Smooth muscle cell (in vitro differentiated cells): ENCODE data around the gene VPS4A. TPM values are rescaled to one million over a fixed set of nuclear protein-coding genes. Genes with fewer than 3 reads are reported as not detected.

Source experiments
- DNase-seq: peaks from one replicate; lab custom pipeline; 2025; ENCODE audit not compliant: unreplicated experiment; lab: John Stamatoyannopoulos, UW
- H2AFZ ChIP-seq: fragments of 200-600 bp; sonication (generic); 2 replicates; pipeline ENCODE4 v1.6.0; 2016; ENCODE audit warnings: antibody characterized with exemption, low read depth, mild to moderate bottlenecking
- H3F3A ChIP-seq: fragments of 200-600 bp; sonication (generic); 2 replicates; pipeline ENCODE4 v1.6.0; 2017; ENCODE audit warnings: antibody characterized with exemption, low read depth
- H3K27ac ChIP-seq: fragments of 200-600 bp; sonication (generic); 2 replicates; pipeline ENCODE4 v1.5.1; 2016; ENCODE audit warnings: low read depth, mild to moderate bottlenecking
- H3K27me3 ChIP-seq: fragments of 200-600 bp; sonication (generic); 2 replicates; pipeline ENCODE4 v1.6.1; 2016; ENCODE audit warnings: low read depth, mild to moderate bottlenecking
- H3K36me3 ChIP-seq: fragments of 200-600 bp; sonication (generic); 2 replicates; pipeline ENCODE4 v1.5.1; 2016; ENCODE audit warnings: low read depth
- H3K4me1 ChIP-seq: fragments of 200-600 bp; sonication (generic); 2 replicates; pipeline ENCODE4 v1.5.1; 2016; ENCODE audit warnings: low read depth
- H3K4me2 ChIP-seq: fragments of 200-600 bp; sonication (generic); 2 replicates; pipeline ENCODE4 v1.6.0; 2016; ENCODE audit warnings: mild to moderate bottlenecking
- H3K4me3 ChIP-seq: fragments of 200-600 bp; sonication (generic); 2 replicates; pipeline ENCODE4 v1.5.1; 2016; ENCODE audit warnings: mild to moderate bottlenecking
- H3K79me2 ChIP-seq: fragments of 200-600 bp; sonication (generic); 2 replicates; pipeline ENCODE4 v1.6.0; 2016; ENCODE audit warnings: low read depth, mild to moderate bottlenecking
- H3K9ac ChIP-seq: fragments of 200-600 bp; sonication (generic); 2 replicates; pipeline ENCODE4 v1.6.0; 2016; ENCODE audit warnings: low read depth
- H3K9me3 ChIP-seq: fragments of 200-600 bp; sonication (generic); replicated peaks from 2 replicates; pipeline ENCODE4 v1.5.1; 2016; ENCODE audit warnings: low read depth
- H4K20me1 ChIP-seq: fragments of 200-600 bp; sonication (generic); 2 replicates; pipeline ENCODE4 v1.6.0; 2016; ENCODE audit warnings: low read depth
- CTCF ChIP-seq: fragments of 200-600 bp; sonication (generic); IDR thresholded peaks from 2 replicates; pipeline ENCODE4 v1.5.1; 2017; ENCODE audit warnings: borderline replicate concordance, mild to moderate bottlenecking, antibody characterized with exemption; ENCODE audit not compliant: insufficient read depth, poor library complexity, severe bottlenecking
- WGBS: methylation state at CpG from one replicate; pipeline ENCODE4 v1.1.7; 2016; ENCODE audit warnings: low lambda C conversion rate; 5-methylcytosine and 5-hydroxymethylcytosine counted together
- polyA plus RNA-seq: library from polyadenylated mRNA; unstranded; fragments of >200 nt; fragmentation: Nextera tagmentation; extraction: Ambion mirVana; gene quantifications from 2 replicates; pipeline ENCODE4 v1.2.1, GENCODE V29; 2016
- total RNA-seq: library from RNA; depleted of rRNA; stranded (reverse); fragments of >200 nt; gene quantifications from 2 replicates; pipeline ENCODE4 v1.2.3, GENCODE V29; 2014

Gene VPS4A
- total and polyA plus RNA-seq, 2 experiments from 2014 or later: 18.7 to 39.9 TPM

GRCh38 chr16:69368866-69369265, 57.7 kb downstream of the VPS4A start:
- Histone ChIP-seq H3K4me1 (no peaks in the 10 kb centered on the region), H2AFZ (no peak overlapping the region), H3K4me2 (no peak overlapping the region), H3F3A (peaks cover 3% of the 10 kb centered on the region), H3K79me2 (peaks cover 6% of the 10 kb centered on the region), H3K27ac (peak overlapping the region; percentile 78), H3K9me3 (no peaks in the 10 kb centered on the region), H3K4me3 (no peak overlapping the region), H3K36me3 (peaks cover 13% of the 10 kb centered on the region), H4K20me1 (peaks cover 13% of the 10 kb centered on the region), H3K9ac (no peak overlapping the region), H3K27me3 (no peaks in the 10 kb centered on the region)
- 98% methylated on average over 4 of the region's 4 CpGs for WGBS
- no peak for TF ChIP-seq CTCF
- no peak for DNase-seq

GRCh38 chr16:69371564-69371963, 60.4 kb downstream of the VPS4A start:
- H3K9ac ChIP-seq: no peak overlapping the region
- peaks cover 8% of the 10 kb centered on the region for H4K20me1 ChIP-seq
- H3K9me3 ChIP-seq: no peaks in the 10 kb centered on the region
- H3K4me2 ChIP-seq: no peak overlapping the region
- H3K36me3 ChIP-seq: peaks cover 11% of the 10 kb centered on the region
- no peak for TF ChIP-seq CTCF
- H3K27me3 ChIP-seq: no peaks in the 10 kb centered on the region
- no peaks in the 10 kb centered on the region for H3K4me1 ChIP-seq
- DNase-seq: no peak
- no peak overlapping the region for H3K27ac ChIP-seq
- peaks cover 11% of the 10 kb centered on the region for H3K79me2 ChIP-seq
- 100% methylated on average over 2 of the region's 2 CpGs for WGBS
- peaks cover 3% of the 10 kb centered on the region for H3F3A ChIP-seq
- no peak overlapping the region for H3K4me3 ChIP-seq
- H2AFZ ChIP-seq: no peak overlapping the region

- Histone ChIP-seq H3K9ac (no peak overlapping the region), H3K4me2 (no peak overlapping the region), H4K20me1 (peaks cover 8% of the 10 kb centered on the region), H3K27me3 (no peaks in the 10 kb centered on the region), H3K36me3 (peaks cover 15% of the 10 kb centered on the region), H3K4me3 (no peak overlapping the region), H3F3A (peaks cover 3% of the 10 kb centered on the region), H3K79me2 (peaks cover 11% of the 10 kb centered on the region), H3K4me1 (no peaks in the 10 kb centered on the region), H3K27ac (no peak overlapping the region), H3K9me3 (no peaks in the 10 kb centered on the region), H2AFZ (no peak overlapping the region)
- 89% methylated on average over 1 of the region's 1 CpG for WGBS
- DNase-seq: no peak
- no peak for TF ChIP-seq CTCF
Measured at GRCh38 chr16:69373019-69373418, 61.9 kb downstream of the VPS4A start.

Other genes with a start within 250 kb of the VPS4A start
- 1.2 and 2.7 TPM in 2 replicates for gene HAS3, start 205.7 kb upstream of the VPS4A start, total RNA-seq
- gene HAS3, start 205.7 kb upstream of the VPS4A start, polyA plus RNA-seq: 0.39 and 1.1 TPM in 2 replicates
- 74.2 and 77.7 TPM in 2 replicates for gene CHTF8, start 178.8 kb upstream of the VPS4A start, total RNA-seq
- gene CHTF8, start 178.8 kb upstream of the VPS4A start, polyA plus RNA-seq: 70.8 and 83.8 TPM in 2 replicates
- gene UTP4, start 178.7 kb upstream of the VPS4A start, total RNA-seq: 13.8 and 20.4 TPM in 2 replicates
- 29.0 and 32.8 TPM in 2 replicates for gene UTP4, start 178.7 kb upstream of the VPS4A start, polyA plus RNA-seq
- 11.0 and 25.9 TPM in 2 replicates for gene SNTB2, start 124.2 kb upstream of the VPS4A start, total RNA-seq
- gene SNTB2, start 124.2 kb upstream of the VPS4A start, polyA plus RNA-seq: 17.1 and 19.2 TPM in 2 replicates
- 4.0 and 4.4 TPM in 2 replicates for gene PDF, start 19.2 kb downstream of the VPS4A start, total RNA-seq
- gene PDF, start 19.2 kb downstream of the VPS4A start, polyA plus RNA-seq: 5.4 and 12.2 TPM in 2 replicates
- 33.5 and 35.6 TPM in 2 replicates for gene COG8, start 28.2 kb downstream of the VPS4A start, total RNA-seq
- 26.6 and 37.2 TPM in 2 replicates for gene COG8, start 28.2 kb downstream of the VPS4A start, polyA plus RNA-seq
- 13.3 and 17.0 TPM in 2 replicates for gene NIP7, start 28.4 kb downstream of the VPS4A start, total RNA-seq
- gene NIP7, start 28.4 kb downstream of the VPS4A start, polyA plus RNA-seq: 20.0 and 20.3 TPM in 2 replicates
- 0.27 TPM in 1 of 2 replicates, not detected in the other for gene TMED6, start 40.4 kb downstream of the VPS4A start, total RNA-seq
- gene TMED6, start 40.4 kb downstream of the VPS4A start, polyA plus RNA-seq: 0.23 and 1.3 TPM in 2 replicates
- 13.5 and 17.8 TPM in 2 replicates for gene TERF2, start 74.7 kb downstream of the VPS4A start, total RNA-seq
- gene TERF2, start 74.7 kb downstream of the VPS4A start, polyA plus RNA-seq: 23.7 and 24.0 TPM in 2 replicates
- 47.4 and 64.0 TPM in 2 replicates for gene CYB5B, start 113.3 kb downstream of the VPS4A start, total RNA-seq
- 94.0 and 99.8 TPM in 2 replicates for gene CYB5B, start 113.3 kb downstream of the VPS4A start, polyA plus RNA-seq